ENCODE measurements around the gene DGKH.

Gene DGKH

DNA sequence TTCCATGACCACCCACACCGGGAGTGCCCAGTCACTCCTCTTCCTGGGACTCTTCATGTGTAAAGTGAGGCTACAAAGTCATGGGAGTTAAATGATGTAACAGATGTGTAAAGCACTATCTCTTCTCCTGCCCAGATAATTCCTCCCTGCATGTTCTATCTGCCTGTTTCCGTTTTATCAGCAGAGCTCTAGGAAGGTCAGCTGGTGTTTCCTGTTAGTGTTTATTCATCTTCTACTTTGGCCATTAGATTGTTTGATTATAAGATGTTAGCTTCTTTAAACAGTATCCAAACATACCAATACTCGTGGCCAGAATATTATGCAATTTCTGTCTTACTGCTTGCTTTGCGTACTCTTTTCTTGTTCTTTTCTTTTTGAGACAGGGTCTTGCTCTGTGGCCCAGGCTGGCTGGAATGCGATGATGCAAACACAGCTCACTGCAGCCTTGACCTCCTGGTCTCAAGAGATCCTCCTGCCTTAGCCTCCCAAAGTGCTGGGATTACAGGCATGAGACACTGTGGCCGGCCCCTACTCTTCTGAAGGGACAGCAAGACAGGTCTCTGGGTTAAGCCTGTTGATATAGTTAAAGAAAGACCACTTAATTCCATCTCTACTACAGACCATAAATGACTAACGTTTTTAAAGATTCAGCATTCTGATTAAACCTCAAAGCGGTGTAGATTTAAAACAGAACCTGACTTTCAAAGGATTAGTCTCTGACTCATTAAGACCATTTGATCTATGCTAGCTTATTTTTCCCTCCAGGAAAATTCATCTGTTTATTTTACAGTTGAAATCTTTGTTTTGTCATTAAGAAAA, 126.1 kb downstream of the DGKH start:
- Histone ChIP-seq H3K27ac (no peak overlapping the region), H3K27me3 (replicated peaks) (no peaks in the 10 kb centered on the region), H3K36me3 (replicated peaks) (peaks cover 8% of the 10 kb centered on the region), H3K4me3 (ENCODE audit: low read depth, low read length) (no peak overlapping the region)
- TF ChIP-seq CTCF (IDR thresholded peaks at IDR 0.05; ENCODE audit: low read depth, low read length, missing control alignments): no peak
- no peak for DNase-seq
- in situ Hi-C loops (cut with HindIII; ENCODE audit: low pct_ligation_motif_present, low sequenced_read_pairs): no loop called here

DNA sequence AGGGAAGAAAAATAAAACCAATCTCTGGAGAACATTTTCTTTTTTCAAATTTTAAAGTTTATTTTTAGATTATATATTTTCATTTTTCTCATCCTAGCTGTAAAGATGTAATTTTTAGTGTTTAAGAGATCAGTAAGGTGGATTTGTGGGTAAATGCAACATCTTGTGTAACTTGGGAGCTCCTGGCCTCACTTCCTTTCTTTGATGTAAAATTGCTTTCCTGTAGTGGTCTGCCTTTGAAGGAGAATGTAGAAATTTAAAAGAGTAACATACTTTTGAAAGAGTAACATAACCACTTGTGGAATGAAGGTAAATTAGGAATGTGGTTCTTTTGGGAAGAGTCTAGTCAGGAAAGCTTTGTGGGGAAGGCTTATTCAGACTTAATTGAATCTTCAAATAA, 127.8 kb downstream of the DGKH start:
- no peak overlapping the region for H3K27ac ChIP-seq

GRCh38 chr13:42177189-42177588, 128.7 kb downstream of the DGKH start:
- DNase-seq: no peak
- Histone ChIP-seq H3K27ac (no peak overlapping the region), H3K27me3 (replicated peaks) (no peaks in the 10 kb centered on the region), H3K36me3 (replicated peaks) (peaks cover 13% of the 10 kb centered on the region), H3K4me3 (ENCODE audit: low read depth, low read length) (no peak overlapping the region)
- in situ Hi-C loops (cut with HindIII; ENCODE audit: low pct_ligation_motif_present, low sequenced_read_pairs): no loop called here
- no peak for TF ChIP-seq CTCF (IDR thresholded peaks at IDR 0.05; ENCODE audit: low read depth, low read length, missing control alignments)

More for the DNA sequence above, 127.8 kb downstream of the DGKH start:
- H3K36me3 ChIP-seq (replicated peaks): peaks cover 10% of the 10 kb centered on the region
- no peaks in the 10 kb centered on the region for H3K27me3 ChIP-seq (replicated peaks)
- in situ Hi-C loops (cut with HindIII; ENCODE audit: low pct_ligation_motif_present, low sequenced_read_pairs): no loop called here
- DNase-seq: no peak
- no peak for TF ChIP-seq CTCF (IDR thresholded peaks at IDR 0.05; ENCODE audit: low read depth, low read length, missing control alignments)
- no peak overlapping the region for H3K4me3 ChIP-seq (ENCODE audit: low read depth, low read length)

GRCh38 chr13:42181381-42181953, 133.0 kb downstream of the DGKH start:
- no peak overlapping the region for H3K4me3 ChIP-seq (ENCODE audit: low read depth, low read length)
- peaks cover 7% of the 10 kb centered on the region for H3K36me3 ChIP-seq (replicated peaks)
- in situ Hi-C loops (cut with HindIII; ENCODE audit: low pct_ligation_motif_present, low sequenced_read_pairs): no loop called here
- H3K27me3 ChIP-seq (replicated peaks): no peaks in the 10 kb centered on the region
- H3K27ac ChIP-seq: no peak overlapping the region
- no peak for TF ChIP-seq CTCF (IDR thresholded peaks at IDR 0.05; ENCODE audit: low read depth, low read length, missing control alignments)
- DNase-seq: no peak

DNA sequence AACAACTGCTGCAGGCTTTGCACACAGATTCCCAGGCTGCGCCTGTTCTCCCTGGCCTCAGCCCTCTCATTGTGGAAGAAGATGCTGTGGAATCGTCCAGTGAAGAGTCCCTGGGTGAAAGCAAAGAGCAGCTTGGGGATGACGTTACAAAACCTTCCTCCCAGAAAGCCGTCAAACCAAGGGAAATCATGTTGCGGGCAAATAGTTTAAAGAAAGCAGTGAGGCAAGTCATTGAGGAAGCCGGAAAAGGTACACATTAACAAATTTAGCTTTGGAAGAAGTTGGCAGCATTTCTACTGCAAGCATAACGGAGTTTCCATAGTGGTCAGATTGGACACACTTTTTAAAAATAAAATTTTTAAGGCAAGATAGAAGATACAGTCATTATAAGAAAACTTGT, 140.6 kb downstream of the DGKH start:
- no peaks in the 10 kb centered on the region for H3K27me3 ChIP-seq (replicated peaks)
- no peak for TF ChIP-seq CTCF (IDR thresholded peaks at IDR 0.05; ENCODE audit: low read depth, low read length, missing control alignments)
- in situ Hi-C loops (cut with HindIII; ENCODE audit: low pct_ligation_motif_present, low sequenced_read_pairs): no loop called here
- no peak overlapping the region for H3K27ac ChIP-seq
- DNase-seq: no peak
- peaks cover 28% of the 10 kb centered on the region for H3K36me3 ChIP-seq (replicated peaks)
- H3K4me3 ChIP-seq (ENCODE audit: low read depth, low read length): no peak overlapping the region

Data from brain microvascular endothelial cell (primary cell).